Measurements from ENCODE around the gene GRXCR1.

GRXCR1 gene

GRCh38 chr4:42945874-42946273, 53.4 kb downstream of the GRXCR1 start:
- no peak overlapping the region for H3K27ac ChIP-seq (ENCODE audit: extremely low read depth, low read depth, low read length)
- no peaks in the 10 kb centered on the region for H3K9me3 ChIP-seq (ENCODE audit: control insufficient read depth, insufficient read depth, low read depth, low read length)
- H3K4me1 ChIP-seq (ENCODE audit: control insufficient read depth, insufficient read depth, low read length): no peaks in the 10 kb centered on the region
- H3K36me3 ChIP-seq (ENCODE audit: control insufficient read depth in 2 of 2, insufficient read depth in 1 of 2, low read length in 2 of 2): no peaks in the 10 kb centered on the region
- ChIA-PET POLR2A (no interaction called here), CTCF (no interaction called here)
- no peak overlapping the region for H3K4me3 ChIP-seq (ENCODE audit: low read depth, low read length)
- TF ChIP-seq GFI1B (tag by site-specific recombination; IDR thresholded peaks at IDR 0.05) (no peak), ZNF132 (tag by site-specific recombination; IDR thresholded peaks at IDR 0.05; ENCODE audit: borderline replicate concordance) (no peak), ZNF155 (tag by site-specific recombination; IDR thresholded peaks at IDR 0.05) (no peak)

- POLR2A ChIA-PET: no interaction called here
- Histone ChIP-seq H3K36me3 (ENCODE audit: control insufficient read depth in 2 of 2, insufficient read depth in 1 of 2, low read length in 2 of 2) (no peaks in the 10 kb centered on the region), H3K4me3 (ENCODE audit: low read depth, low read length) (no peak overlapping the region), H3K27ac (ENCODE audit: extremely low read depth, low read depth, low read length) (no peak overlapping the region), H3K9me3 (ENCODE audit: control insufficient read depth, insufficient read depth, low read depth, low read length) (no peaks in the 10 kb centered on the region), H3K4me1 (ENCODE audit: control insufficient read depth, insufficient read depth, low read length) (no peaks in the 10 kb centered on the region)
- CTCF ChIA-PET: interaction anchor here (0.6 kb wide), 1 partner anchor 517 kb away, joined by 3 read pairs; no protein-coding TSS in a partner anchor
- TF ChIP-seq ZNF423 (tag by site-specific recombination; IDR thresholded peaks at IDR 0.05) (no peak), ZNF48 (tag by site-specific recombination; IDR thresholded peaks at IDR 0.05) (no peak), ZSCAN16 (tag by site-specific recombination; IDR thresholded peaks at IDR 0.05) (no peak), ZNF837 (tag by site-specific recombination; IDR thresholded peaks at IDR 0.05) (no peak), ZNF600 (tag by site-specific recombination; IDR thresholded peaks at IDR 0.05) (no peak), ZNF473 (tag by site-specific recombination; IDR thresholded peaks at IDR 0.05) (no peak), ZNF16 (tag by site-specific recombination; IDR thresholded peaks at IDR 0.05; ENCODE audit: low read depth) (no peak), OVOL3 (tag by site-specific recombination; IDR thresholded peaks at IDR 0.05) (no peak), ZNF426 (tag by site-specific recombination; IDR thresholded peaks at IDR 0.05) (no peak), SP2 (tag by site-specific recombination; IDR thresholded peaks at IDR 0.05) (no peak)
These were observed 60.8 kb downstream of the GRXCR1 start for GRCh38 chr4:42953321-42953720.

GRCh38 chr4:42954963-42955669, 62.6 kb downstream of the GRXCR1 start:
- H3K27ac ChIP-seq (ENCODE audit: extremely low read depth, low read depth, low read length): no peak overlapping the region
- CTCF ChIA-PET: no interaction called here
- POLR2A ChIA-PET: no interaction called here
- no peaks in the 10 kb centered on the region for H3K4me1 ChIP-seq (ENCODE audit: control insufficient read depth, insufficient read depth, low read length)
- no peak for TF ChIP-seq ZNF544 (tag by site-specific recombination; IDR thresholded peaks at IDR 0.05)
- TF ChIP-seq SCRT2 (tag by site-specific recombination; IDR thresholded peaks at IDR 0.05): no peak
- no peak for TF ChIP-seq KLF9 (tag by site-specific recombination; IDR thresholded peaks at IDR 0.05; ENCODE audit: low read depth)
- no peak for TF ChIP-seq ZNF561 (tag by site-specific recombination; IDR thresholded peaks at IDR 0.05; ENCODE audit: borderline replicate concordance)
- no peak for TF ChIP-seq ZBTB10 (tag by site-specific recombination; IDR thresholded peaks at IDR 0.05)
- no peak for TF ChIP-seq KLF16 (tag by site-specific recombination; IDR thresholded peaks at IDR 0.05)
- TF ChIP-seq ZNF202 (tag by site-specific recombination; IDR thresholded peaks at IDR 0.05; ENCODE audit: borderline replicate concordance): no peak
- no peak for TF ChIP-seq PRDM6 (tag by site-specific recombination; IDR thresholded peaks at IDR 0.05)
- TF ChIP-seq ZNF311 (tag by site-specific recombination; IDR thresholded peaks at IDR 0.05; ENCODE audit: borderline replicate concordance): no peak
- H3K9me3 ChIP-seq (ENCODE audit: control insufficient read depth, insufficient read depth, low read depth, low read length): no peaks in the 10 kb centered on the region
- no peaks in the 10 kb centered on the region for H3K36me3 ChIP-seq (ENCODE audit: control insufficient read depth in 2 of 2, insufficient read depth in 1 of 2, low read length in 2 of 2)
- no peak overlapping the region for H3K4me3 ChIP-seq (ENCODE audit: low read depth, low read length)

All from HEK293 (cell line).